GM19438 (cell line): ENCODE results near the gene GLG1.
A peak's percentile ranks its signal among the peaks of the same experiment; 100 is the strongest.

Experiments used
- ATAC-seq: cut with Tn5 transposase; IDR thresholded peaks from one replicate; pipeline ENCODE4 v1.9.1; 2021; ENCODE audit warnings: low read depth; ENCODE audit not compliant: unreplicated experiment

The GLG1 gene

GRCh38 chr16:74611721-74612120, 4.8 kb upstream of the GLG1 start:
- no peak for ATAC-seq

GRCh38 chr16:74608944-74609343, 2.0 kb upstream of the GLG1 start:
- no peak for ATAC-seq

GRCh38 chr16:74608381-74608780, 1.5 kb upstream of the GLG1 start:
- no peak for ATAC-seq

GRCh38 chr16:74607962-74608356, 1.0 kb upstream of the GLG1 start:
- ATAC-seq, result no peak

DNA sequence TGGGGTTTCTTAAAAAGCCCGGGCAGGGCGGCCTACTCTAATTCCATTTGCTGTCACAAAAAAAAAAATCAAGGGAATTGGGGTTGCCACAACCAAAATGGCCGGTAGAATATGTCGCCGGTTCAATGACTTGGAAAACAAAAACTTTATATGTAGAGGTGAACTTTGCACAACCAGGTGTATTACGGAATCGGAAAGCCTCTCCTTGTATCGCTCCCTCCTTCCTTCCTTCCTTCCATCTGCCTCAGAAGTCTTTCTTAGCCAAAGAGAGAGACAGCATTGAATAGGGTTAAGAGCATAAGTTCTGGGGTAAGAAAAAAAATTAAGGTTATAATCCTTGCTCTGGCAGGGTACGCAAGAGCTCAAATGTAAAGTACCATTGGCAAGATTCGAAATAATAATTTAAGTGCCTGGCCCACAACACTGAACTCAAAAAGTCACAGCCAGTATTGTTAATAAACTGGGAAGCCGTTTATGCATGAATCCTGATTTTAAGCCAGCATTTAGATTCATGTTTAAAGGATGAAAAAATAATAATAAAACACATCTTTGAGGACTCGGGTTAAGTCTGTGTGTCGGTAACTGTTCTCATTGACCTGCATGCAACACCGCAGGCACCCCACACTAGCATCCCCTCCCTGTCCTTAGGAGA, 522 bp upstream of the GLG1 start:
- peak; percentile 21 for ATAC-seq

GRCh38 chr16:74605746-74606520, 981 bp downstream of the GLG1 start:
- no peak for ATAC-seq

DNA sequence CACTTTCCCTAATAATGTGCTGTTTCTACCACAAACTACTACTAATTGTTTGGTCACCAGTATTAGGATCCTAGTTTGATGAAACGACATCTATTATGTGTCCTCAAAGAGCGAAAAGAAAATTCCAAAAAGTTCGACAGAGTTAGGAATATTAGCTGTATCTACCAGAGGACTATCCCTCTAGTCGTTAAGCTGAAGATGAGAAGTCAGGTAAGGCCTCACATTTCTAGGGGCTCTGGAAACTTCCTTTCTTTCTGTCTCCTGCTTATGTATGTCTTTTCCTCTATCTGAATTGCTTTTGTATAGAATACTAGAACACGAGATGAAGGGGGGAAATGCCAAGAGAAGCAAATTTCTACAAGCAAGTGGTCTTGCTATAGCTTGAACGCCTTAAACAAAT, 1.6 kb downstream of the GLG1 start:
- ATAC-seq, result no peak

DNA sequence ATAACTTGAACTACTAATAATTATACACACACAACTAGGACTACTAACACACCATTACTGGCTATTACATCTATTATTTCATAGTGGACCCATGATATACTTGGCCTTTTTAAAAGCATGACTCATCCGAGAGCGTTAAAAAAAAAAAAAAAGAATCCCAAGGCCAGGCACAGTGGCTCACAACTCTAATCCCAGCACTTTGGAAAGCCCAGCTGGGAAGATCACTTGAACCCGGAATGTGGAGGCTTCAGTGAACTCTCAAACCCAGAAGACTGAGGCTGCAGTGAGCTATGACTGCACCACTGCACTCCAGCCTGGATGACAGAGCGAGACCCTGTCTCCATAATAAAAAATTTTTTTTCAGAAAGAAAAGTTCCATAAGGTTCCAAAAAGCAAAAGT, 3.1 kb downstream of the GLG1 start:
- no peak for ATAC-seq

GRCh38 chr16:74601126-74601871, 5.6 kb downstream of the GLG1 start:
- ATAC-seq, result peak; percentile 92

DNA sequence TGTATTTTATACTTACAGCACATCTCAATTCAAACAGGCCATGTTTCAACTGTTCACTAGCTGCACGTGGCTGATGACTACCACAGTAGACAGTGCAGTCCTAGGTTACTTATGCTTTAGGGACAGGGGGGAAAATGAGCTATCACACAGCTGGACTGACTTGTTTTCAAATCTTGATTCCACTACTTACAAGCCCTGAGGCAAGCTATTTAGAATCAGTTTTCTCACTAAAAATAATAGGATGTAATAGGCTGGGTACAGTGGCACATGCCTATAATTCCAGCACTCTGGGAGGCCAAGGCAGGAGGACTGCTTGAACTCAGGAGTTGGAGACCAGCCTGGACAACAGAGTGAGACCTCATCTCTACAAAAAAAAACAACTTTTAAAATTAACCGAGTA, 10.3 kb downstream of the GLG1 start:
- ATAC-seq, result no peak

DNA sequence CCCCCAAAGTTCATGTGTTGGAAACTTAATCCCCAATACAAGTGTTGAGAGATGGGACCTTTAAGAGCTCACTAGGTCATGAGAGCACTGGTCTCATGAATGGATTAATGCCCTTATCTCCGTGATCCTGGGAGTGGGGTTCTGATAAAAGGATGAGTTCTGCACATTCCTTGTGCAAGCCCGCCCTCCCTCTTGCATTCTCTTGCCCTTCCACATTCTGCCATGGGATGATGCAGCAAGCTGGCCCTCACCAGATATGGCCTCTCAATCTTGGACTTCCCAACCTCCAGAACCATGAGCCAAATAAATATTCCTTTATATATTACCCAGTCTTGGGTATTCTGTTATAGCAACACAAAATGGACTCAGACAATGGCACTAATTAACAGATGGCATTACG, 14.1 kb downstream of the GLG1 start:
- no peak for ATAC-seq

DNA sequence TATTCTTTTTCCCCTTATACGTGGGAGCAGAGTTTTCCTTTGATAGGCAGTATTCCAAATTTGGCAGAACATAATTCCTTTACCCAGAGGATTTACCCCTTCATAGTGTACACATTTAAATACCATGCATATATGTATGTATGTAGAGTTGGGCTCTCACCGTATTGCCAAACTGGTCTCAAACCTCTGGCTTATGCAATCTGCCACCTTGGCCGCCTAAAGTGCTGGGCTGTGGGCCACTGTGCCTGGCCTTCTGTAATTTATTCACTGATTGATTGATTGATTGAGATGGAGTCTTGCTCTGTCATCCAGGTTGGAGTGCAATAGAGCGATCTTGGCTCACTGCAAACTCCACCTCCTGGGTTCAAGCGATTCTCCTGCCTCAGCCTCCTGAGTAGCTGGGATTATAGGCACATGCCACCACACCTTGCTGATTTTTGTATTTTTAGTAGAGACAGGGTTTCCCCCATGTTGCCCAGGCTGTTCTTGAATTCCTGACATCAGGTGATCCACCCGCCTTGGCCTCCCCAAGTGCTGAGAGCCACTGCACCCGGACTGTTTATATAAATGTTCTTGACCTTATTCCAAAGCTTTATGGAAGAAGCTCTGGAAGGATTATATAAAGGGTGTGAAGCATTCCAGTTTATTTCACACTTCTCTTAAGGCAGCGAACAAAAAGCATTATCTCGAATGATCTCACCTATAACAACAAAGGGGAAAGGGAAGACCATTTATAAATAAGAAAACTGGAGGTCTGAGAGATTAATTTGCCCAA, 14.9 kb downstream of the GLG1 start:
- no peak for ATAC-seq

DNA sequence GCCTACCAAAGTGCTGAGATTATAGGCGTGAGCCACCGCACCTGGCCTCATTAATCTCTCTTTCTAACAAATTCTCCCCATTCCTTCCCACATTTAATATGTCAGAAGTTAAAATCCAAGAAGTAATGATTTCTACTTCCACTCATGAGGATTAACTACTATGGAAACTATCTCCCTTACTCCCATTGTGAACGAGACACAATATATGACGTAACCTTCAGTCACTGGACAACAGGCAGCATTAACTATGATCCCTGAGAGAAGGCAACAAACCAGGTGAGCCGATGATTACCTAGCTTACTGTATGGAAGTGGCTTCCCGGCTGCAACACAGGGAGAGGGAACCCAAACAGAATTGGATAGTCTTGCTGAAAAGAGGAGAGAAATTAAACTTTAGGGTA, 20.0 kb downstream of the GLG1 start:
- ATAC-seq, result no peak

GRCh38 chr16:74585846-74586443, 21.0 kb downstream of the GLG1 start:
- no peak for ATAC-seq

DNA sequence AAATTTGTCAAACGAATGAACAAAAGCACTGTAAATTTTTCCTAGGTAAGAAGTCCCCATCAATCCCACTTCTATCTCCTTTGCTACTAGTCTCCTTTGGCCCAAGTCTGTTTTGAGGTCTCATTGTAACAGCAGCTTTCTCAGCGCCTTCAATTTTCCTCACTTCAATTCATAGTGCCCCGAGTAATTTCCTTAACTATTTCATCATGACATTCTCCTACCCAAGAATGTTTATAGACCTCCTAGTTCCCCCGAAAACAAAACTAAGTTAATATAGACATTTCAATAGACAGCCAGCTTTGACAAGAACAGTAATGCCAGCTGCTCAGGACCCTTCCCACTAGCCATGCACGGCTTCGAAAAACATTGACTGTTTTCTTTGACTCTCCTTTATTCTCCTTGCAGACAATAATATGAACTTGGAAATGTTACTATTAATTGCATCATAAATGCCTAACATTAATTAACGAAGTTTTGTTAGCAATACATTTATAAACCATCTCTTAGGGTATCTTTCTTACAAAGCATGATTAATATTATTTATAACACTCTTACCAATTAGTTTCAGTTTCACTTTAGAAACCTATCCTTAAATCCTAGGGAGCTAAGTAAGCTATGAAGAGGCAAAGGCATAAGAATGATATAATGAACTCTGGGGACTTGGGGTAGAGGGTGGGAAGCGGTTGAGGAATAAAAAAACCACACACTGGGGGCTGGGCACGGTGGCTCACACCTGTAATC, 22.8 kb downstream of the GLG1 start:
- ATAC-seq, result no peak

DNA sequence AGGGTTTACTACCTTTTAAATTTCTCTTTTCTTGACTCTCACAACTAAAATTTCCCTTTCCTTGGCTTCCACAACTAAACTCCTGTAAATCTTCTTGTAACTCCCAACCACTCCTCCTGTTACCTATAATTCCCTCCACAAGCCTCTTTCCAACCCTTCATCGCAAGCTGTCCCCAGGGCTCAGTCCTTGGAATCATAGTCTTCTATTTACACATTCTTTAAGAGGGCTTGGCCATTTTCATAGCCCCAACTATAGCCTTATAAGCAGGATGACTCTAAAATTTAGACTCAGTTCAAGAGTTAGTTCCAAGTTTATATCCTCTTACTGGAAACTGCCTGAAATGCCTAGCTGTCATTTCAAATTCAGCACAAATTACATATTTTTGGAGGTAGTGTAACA, 23.9 kb downstream of the GLG1 start:
- ATAC-seq, result no peak

DNA sequence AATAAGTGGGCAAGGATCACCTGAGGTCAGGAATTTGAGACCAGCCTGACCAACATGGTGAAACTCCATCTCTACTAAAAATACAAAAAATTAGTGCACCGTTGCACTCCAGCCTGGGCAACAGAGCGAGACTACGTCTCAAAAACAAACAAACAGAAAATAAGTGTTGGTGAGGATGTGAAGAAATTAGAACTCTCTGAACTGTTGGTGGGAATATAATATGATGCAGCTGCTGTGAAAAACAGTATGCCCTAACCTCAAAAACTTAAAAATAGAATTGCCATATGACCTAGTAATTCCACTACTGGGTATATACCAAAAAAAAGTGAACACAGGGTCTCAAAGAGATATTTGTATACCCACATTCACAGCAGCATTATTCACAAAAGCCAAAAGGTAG, 26.1 kb downstream of the GLG1 start:
- ATAC-seq, result peak; percentile 55

- ATAC-seq, result no peak
Observed at GRCh38 chr16:74578838-74579237, 28.1 kb downstream of the GLG1 start.

DNA sequence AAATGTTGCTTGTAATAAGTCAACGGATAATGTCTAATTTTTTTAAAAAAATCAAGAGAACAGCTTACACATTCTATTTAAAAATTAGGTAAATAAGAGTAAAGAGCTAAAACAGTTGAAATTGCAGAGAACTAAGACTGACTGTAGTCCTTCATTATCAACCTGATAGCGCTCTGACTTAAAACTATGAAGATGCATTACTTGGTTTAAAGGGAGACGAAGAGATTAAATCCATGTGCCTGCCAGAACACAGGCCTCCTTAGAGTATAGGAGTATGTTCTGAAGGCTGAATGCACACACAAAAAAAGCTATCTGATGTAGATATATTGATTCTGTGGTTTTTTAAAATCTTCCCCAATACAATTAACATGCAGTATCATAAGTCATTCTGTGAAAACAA, 28.5 kb downstream of the GLG1 start:
- no peak for ATAC-seq

DNA sequence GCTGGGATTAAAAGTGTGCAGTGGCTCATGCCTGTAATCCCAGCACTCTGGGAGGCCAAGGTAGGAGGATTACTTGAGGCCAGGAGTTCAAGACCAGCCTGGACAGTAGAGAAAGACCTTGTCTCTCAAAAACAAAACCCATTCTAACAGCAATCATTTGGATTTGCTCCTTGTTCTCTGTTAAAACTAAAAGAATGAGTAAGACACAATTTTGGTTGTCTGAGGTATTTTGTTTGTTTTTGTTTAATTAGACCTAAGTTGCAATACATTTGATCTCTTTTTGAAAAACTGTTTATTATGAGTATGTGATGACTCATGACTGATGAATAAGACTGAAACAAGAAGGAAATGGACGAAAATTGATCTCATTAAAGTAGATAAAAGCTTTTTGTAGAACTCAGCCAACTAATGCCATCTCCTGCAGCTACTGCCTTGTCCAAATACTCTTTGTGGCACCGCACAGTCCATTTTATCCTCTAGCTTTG, 29.0 kb downstream of the GLG1 start:
- ATAC-seq, result no peak
